ENCODE data around the gene FXYD5. TPM values are rescaled to one million over a fixed set of nuclear protein-coding genes. Genes with fewer than 3 reads are reported as not detected.

Gene FXYD5
- total RNA-seq, 1 experiment from 2014 or later, result 33.6 TPM

- no peaks in the 10 kb centered on the region for H3K36me3 ChIP-seq (ENCODE audit: control insufficient read depth, insufficient read depth, low read length)
- H3K9me3 ChIP-seq (ENCODE audit: control insufficient read depth, insufficient read depth, low read depth, low read length), result no peaks in the 10 kb centered on the region
- POLR2A ChIA-PET, result no interaction called here
- intact Hi-C loops (cut with micrococcal nuclease; ENCODE audit: unreplicated experiment) (no loop called here), in situ Hi-C loops (cut with HindIII; ENCODE audit: low pct_unique_long_range_greater_than_20kb, low sequenced_read_pairs) (no loop called here)
- no peaks in the 10 kb centered on the region for H3K27me3 ChIP-seq (ENCODE audit: control insufficient read depth, insufficient read depth, low read length)
- H3K4me3 ChIP-seq (ENCODE audit: low read depth in 2 of 2, low read length in 2 of 2), result no peak overlapping the region
- TF ChIP-seq REST (IDR thresholded peaks at IDR 0.05; ENCODE audit: insufficient read depth in 1 of 2, low read depth in 2 of 2, low read length in 1 of 2), result no peak
- no peak for TF ChIP-seq POLR2AphosphoS5 (IDR thresholded peaks at IDR 0.05; ENCODE audit: low read depth, low read length)
- no peak for TF ChIP-seq CTCF (IDR thresholded peaks at IDR 0.05)
- TF ChIP-seq TCF7L2 (IDR thresholded peaks at IDR 0.05; ENCODE audit: low read depth, low read length), result no peak
- TF ChIP-seq SIN3A (IDR thresholded peaks at IDR 0.05; ENCODE audit: borderline replicate concordance, insufficient read depth, low read depth, low read length), result no peak
- no peak overlapping the region for H3K27ac ChIP-seq (ENCODE audit: low read length)
- no peak for DNase-seq (ENCODE audit: low read depth, low spot score)
- CTCF ChIA-PET, result no interaction called here
- BruUV-seq (replicated peaks), result no TSS peak
- H3K4me1 ChIP-seq (ENCODE audit: control insufficient read depth, insufficient read depth, low read length), result no peaks in the 10 kb centered on the region
- no peak for ATAC-seq
Measured at GRCh38 chr19:35206855-35207254, 52.3 kb downstream of the FXYD5 start.

GRCh38 chr19:35207391-35207871, 52.9 kb downstream of the FXYD5 start:
- TF ChIP-seq REST (IDR thresholded peaks at IDR 0.05; ENCODE audit: insufficient read depth in 1 of 2, low read depth in 2 of 2, low read length in 1 of 2) (no peak), SIN3A (IDR thresholded peaks at IDR 0.05; ENCODE audit: borderline replicate concordance, insufficient read depth, low read depth, low read length) (no peak), CTCF (IDR thresholded peaks at IDR 0.05) (no peak), POLR2AphosphoS5 (IDR thresholded peaks at IDR 0.05; ENCODE audit: low read depth, low read length) (no peak), TCF7L2 (IDR thresholded peaks at IDR 0.05; ENCODE audit: low read depth, low read length) (no peak)
- ATAC-seq (no peak), DNase-seq (ENCODE audit: low read depth, low spot score) (no peak)
- no TSS peak for BruUV-seq (replicated peaks)
- Histone ChIP-seq H3K36me3 (ENCODE audit: control insufficient read depth, insufficient read depth, low read length) (no peaks in the 10 kb centered on the region), H3K27ac (ENCODE audit: low read length) (no peak overlapping the region), H3K9me3 (ENCODE audit: control insufficient read depth, insufficient read depth, low read depth, low read length) (no peaks in the 10 kb centered on the region), H3K27me3 (ENCODE audit: control insufficient read depth, insufficient read depth, low read length) (no peaks in the 10 kb centered on the region), H3K4me3 (ENCODE audit: low read depth in 2 of 2, low read length in 2 of 2) (no peak overlapping the region), H3K4me1 (ENCODE audit: control insufficient read depth, insufficient read depth, low read length) (no peaks in the 10 kb centered on the region)
- in situ Hi-C loops (cut with HindIII; ENCODE audit: low pct_unique_long_range_greater_than_20kb, low sequenced_read_pairs) (no loop called here), intact Hi-C loops (cut with micrococcal nuclease; ENCODE audit: unreplicated experiment) (no loop called here)
- CTCF ChIA-PET, result no interaction called here
- POLR2A ChIA-PET, result no interaction called here
